Stimulated activated CD4-positive, alpha-beta T cell treated with anti-CD3 and anti-CD28 coated beads, TNF-alpha, amount 100 ng/mL, for 24 hours (primary cell): Measurements from ENCODE around the gene RAD23A.

ENCODE experiments used
- DNase-seq, 3 experiments: peaks; one replicate each; pipeline ENCODE4 v3.0.0-alpha.2; 2020; ENCODE audit warnings: low read depth in 3 of 3

Gene RAD23A

GRCh38 chr19:13003081-13003480 is 57.4 kb downstream of the RAD23A start:
- no peak for DNase-seq
